B cell (primary cell): ENCODE results near the gene LRRC72. TPM values are rescaled to one million over a fixed set of nuclear protein-coding genes. Genes with fewer than 3 reads are reported as not detected.

Experiments
- ATAC-seq: fragments of 200-7000 bp; cut with Tn5 transposase; one replicate; pipeline ENCODE4 v1.10.0; 2021; ENCODE audit warnings: low read depth, mild to moderate bottlenecking, moderate number of reproducible peaks, moderate library complexity
- CTCF ChIA-PET: fragments of 350-600 bp; sonication (Branson Sonifier 250); formaldehyde crosslinking; loops from one replicate; lab custom pipeline; 2021; ENCODE audit warnings: antibody characterized with exemption, inconsistent platforms; lab: Charles Lee
- POLR2A ChIA-PET: fragments of 350-600 bp; sonication (Branson Sonifier 250); formaldehyde crosslinking; loops from one replicate; lab custom pipeline; 2021; ENCODE audit warnings: antibody characterized with exemption; lab: Charles Lee
- DNase-seq: peaks from one replicate; pipeline ENCODE4 v3.0.0; 2013
- H2AFZ ChIP-seq: 2 replicates; pipeline ENCODE4 v1.6.1; 2012; ENCODE audit warnings: mild to moderate bottlenecking, low read depth, low read length; ENCODE audit not compliant: insufficient read depth, poor library complexity, severe bottlenecking
- H3K27ac ChIP-seq, 2 donors: 1 replicate in 1 of 2; 2 replicates in 1 of 2; pipeline ENCODE4 v1.5.1; 2012 to 2013; ENCODE audit warnings: low read length in 2 of 2, mild to moderate bottlenecking in 2 of 2, moderate library complexity in 1 of 2
- H3K27me3 ChIP-seq, 4 experiments: fragments of 200-600 bp in 1 of 4; sonication (generic) in 1 of 4; replicated peaks in 1 of 4; 1 replicate in 2 of 4; 2 replicates in 2 of 4; pipeline versions ENCODE4 v1.6.1 to v1.7.0; 2013 to 2016; ENCODE audit warnings: low read length in 3 of 4, mild to moderate bottlenecking in 2 of 4, mixed read lengths in 1 of 4, moderate library complexity in 1 of 4; ENCODE audit not compliant: insufficient read depth in 4 of 4, control insufficient read depth in 3 of 4; ENCODE audit errors: control extremely low read depth in 1 of 4
- H3K36me3 ChIP-seq, 2 experiments: replicated peaks in 1 of 2; 1 replicate in 1 of 2; 2 replicates in 1 of 2; pipeline versions ENCODE4 v1.6.1 to v1.7.1; 2013; ENCODE audit warnings: low read length in 1 of 2; ENCODE audit not compliant: insufficient read depth in 2 of 2, control insufficient read depth in 1 of 2; ENCODE audit errors: control extremely low read depth in 1 of 2, extremely low read depth in 1 of 2
- H3K4me1 ChIP-seq, 2 donors: fragments of 200-600 bp in 1 of 2; sonication (generic) in 1 of 2; 1 replicate in 1 of 2; 2 replicates in 1 of 2; pipeline versions ENCODE4 v1.5.1 to v1.6.1; 2013 to 2017; ENCODE audit warnings: low read length in 2 of 2; ENCODE audit not compliant: control insufficient read depth in 2 of 2, insufficient read depth in 2 of 2
- H3K4me2 ChIP-seq: replicated peaks from 2 replicates; pipeline ENCODE3; 2012; ENCODE audit warnings: mild to moderate bottlenecking, low read depth, low read length; ENCODE audit not compliant: poor library complexity, severe bottlenecking
- H3K4me3 ChIP-seq, 5 experiments: fragments of 200-600 bp in 1 of 5; sonication (generic) in 1 of 5; 1 replicate in 3 of 5; 2 replicates in 2 of 5; pipeline versions ENCODE4 v1.5.1 to v1.7.0; 2011 to 2016; ENCODE audit warnings: low read length in 4 of 5, mild to moderate bottlenecking in 4 of 5, low read depth in 2 of 5, control low read depth in 1 of 5, moderate library complexity in 1 of 5; ENCODE audit not compliant: insufficient read depth in 1 of 5; ENCODE audit errors: control extremely low read depth in 1 of 5, extremely low read depth in 1 of 5
- H3K79me2 ChIP-seq: fragments of 200-600 bp; sonication (generic); one replicate; pipeline ENCODE4 v1.6.0; 2016; ENCODE audit warnings: low read length; ENCODE audit not compliant: control insufficient read depth, insufficient read depth
- H3K9ac ChIP-seq: fragments of 200-600 bp; sonication (generic); 2 replicates; pipeline ENCODE4 v1.6.1; 2017; ENCODE audit warnings: mild to moderate bottlenecking, low read length, moderate library complexity
- H3K9me3 ChIP-seq, 3 donors: one replicate each; pipeline versions ENCODE4 v1.6.1 to v1.7.1; 2013; ENCODE audit warnings: low read length in 2 of 3; ENCODE audit not compliant: control insufficient read depth in 2 of 3, insufficient read depth in 1 of 3; ENCODE audit errors: control extremely low read depth in 1 of 3
- H4K20me1 ChIP-seq: 2 replicates; pipeline ENCODE4 v1.6.0; 2012; ENCODE audit warnings: mild to moderate bottlenecking, low read length; ENCODE audit not compliant: insufficient read depth, control insufficient read depth, poor library complexity, severe bottlenecking
- H3K27ac Mint-ChIP-seq: one replicate; pipeline ENCODE4 v1.8.0; 2021; ENCODE audit warnings: mixed read lengths
- H3K27me3 Mint-ChIP-seq: one replicate; pipeline ENCODE4 v1.8.0; 2021; ENCODE audit warnings: mixed read lengths
- H3K4me1 Mint-ChIP-seq: one replicate; pipeline ENCODE4 v1.8.0; 2021; ENCODE audit warnings: mixed read lengths
- H3K4me3 Mint-ChIP-seq: one replicate; pipeline ENCODE4 v1.8.0; 2021; ENCODE audit warnings: mixed read lengths
- H3K9me3 Mint-ChIP-seq: one replicate; pipeline ENCODE4 v1.8.0; 2022; ENCODE audit warnings: mixed read lengths; ENCODE audit not compliant: insufficient read depth
- EZH2 ChIP-seq: IDR thresholded peaks from 2 replicates; pipeline ENCODE4 v1.6.1; 2012; ENCODE audit warnings: borderline replicate concordance, low read depth, mild to moderate bottlenecking, moderate library complexity, low read length; ENCODE audit not compliant: insufficient read depth, poor library complexity, severe bottlenecking
- WGBS: methylation state at CpG from one replicate; pipeline ENCODE4 v1.1.5; 2013; ENCODE audit warnings: missing lambda C conversion rate; ENCODE audit not compliant: insufficient coverage; 5-methylcytosine and 5-hydroxymethylcytosine counted together
- intact Hi-C: fragments of 100-400 bp; cut with micrococcal nuclease; formaldehyde crosslinking; loops from one replicate; pipeline ENCODE4 v1.10.0; 2022
- polyA plus RNA-seq: library from polyadenylated mRNA; depleted of rRNA; stranded (reverse); fragments of >200 nt; gene quantifications from 2 replicates; pipeline ENCODE4 v1.2.3, GENCODE V29; 2012
- total RNA-seq, 2 donors: library from RNA; stranded (reverse); fragments of 120-200 nt in 1 of 2; gene quantifications; 1 replicate in 1 of 2; 2 replicates in 1 of 2; pipeline versions ENCODE4 v1.2.3 to v1.2.4, GENCODE V29; 2013 to 2022
- TF ChIP-seq, protein P1 (sequence below): fragments of 200-600 bp; IDR thresholded peaks from one replicate; pipeline ENCODE4 v1.8.0; 2022; ENCODE audit warnings: antibody characterized with exemption, mild to moderate bottlenecking

Gene LRRC72
- total and polyA plus RNA-seq, 2 donors (not counting 1 experiment from before 2014, with no cell fraction given): not detected

DNA sequence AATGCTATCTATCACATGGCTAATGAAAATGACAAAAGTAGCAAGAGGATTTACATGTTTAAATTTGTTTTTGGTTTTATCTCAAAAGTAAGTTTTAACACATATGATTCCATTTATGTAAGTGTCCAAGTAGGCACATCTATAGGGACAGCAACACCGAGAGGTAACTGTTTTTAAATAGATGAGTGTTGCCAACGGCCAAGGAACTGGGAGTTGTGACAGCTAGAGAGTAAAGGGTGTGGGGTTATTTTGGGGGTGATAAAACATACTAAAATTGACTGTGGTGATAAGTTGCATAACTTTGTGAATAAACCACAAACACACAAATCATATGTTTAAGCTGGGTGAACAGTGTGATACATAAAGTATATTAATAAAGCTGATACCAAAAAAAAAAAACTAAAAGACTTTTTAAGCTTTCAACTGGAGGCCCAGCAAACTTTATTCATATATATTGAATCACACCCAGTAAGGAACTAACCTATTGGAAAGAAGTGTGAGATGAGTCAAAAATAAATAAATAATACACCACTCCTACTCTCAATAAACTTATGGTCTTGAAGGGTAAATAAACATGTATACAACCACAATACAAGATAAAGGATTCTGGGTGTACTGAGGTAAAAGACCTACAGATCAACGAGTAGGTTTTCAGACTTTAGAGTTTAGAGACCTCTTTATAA is 33.0 kb downstream of the LRRC72 start:
- Histone ChIP-seq H3K36me3 (no peaks in the 10 kb centered on the region), H3K79me2 (no peaks in the 10 kb centered on the region), H3K4me3 (no peak overlapping the region), H2AFZ (no peak overlapping the region), H3K9me3 (no peaks in the 10 kb centered on the region), H3K27ac (no peak overlapping the region), H3K4me1 (peaks cover 6 to 10% of the 10 kb centered on the region in 2 donors), H3K4me2 (no peak overlapping the region), H4K20me1 (no peaks in the 10 kb centered on the region), H3K9ac (no peak overlapping the region), H3K27me3 (no peaks in the 10 kb centered on the region)
- DNase-seq (no peak), ATAC-seq (no peak)
- CTCF ChIA-PET: no interaction called here
- POLR2A ChIA-PET: no interaction called here
- Mint-ChIP-seq H3K4me3 (no peak overlapping the region), H3K27me3 (no peaks in the 10 kb centered on the region), H3K9me3 (no peaks in the 10 kb centered on the region), H3K27ac (no peak overlapping the region), H3K4me1 (peaks cover 13% of the 10 kb centered on the region)
- intact Hi-C loops: loop anchor here (10.0 kb wide), 1 partner anchor 1235 kb away; no protein-coding TSS in a partner anchor
- no peak for TF ChIP-seq EZH2
- TF ChIP-seq, protein P1, sequence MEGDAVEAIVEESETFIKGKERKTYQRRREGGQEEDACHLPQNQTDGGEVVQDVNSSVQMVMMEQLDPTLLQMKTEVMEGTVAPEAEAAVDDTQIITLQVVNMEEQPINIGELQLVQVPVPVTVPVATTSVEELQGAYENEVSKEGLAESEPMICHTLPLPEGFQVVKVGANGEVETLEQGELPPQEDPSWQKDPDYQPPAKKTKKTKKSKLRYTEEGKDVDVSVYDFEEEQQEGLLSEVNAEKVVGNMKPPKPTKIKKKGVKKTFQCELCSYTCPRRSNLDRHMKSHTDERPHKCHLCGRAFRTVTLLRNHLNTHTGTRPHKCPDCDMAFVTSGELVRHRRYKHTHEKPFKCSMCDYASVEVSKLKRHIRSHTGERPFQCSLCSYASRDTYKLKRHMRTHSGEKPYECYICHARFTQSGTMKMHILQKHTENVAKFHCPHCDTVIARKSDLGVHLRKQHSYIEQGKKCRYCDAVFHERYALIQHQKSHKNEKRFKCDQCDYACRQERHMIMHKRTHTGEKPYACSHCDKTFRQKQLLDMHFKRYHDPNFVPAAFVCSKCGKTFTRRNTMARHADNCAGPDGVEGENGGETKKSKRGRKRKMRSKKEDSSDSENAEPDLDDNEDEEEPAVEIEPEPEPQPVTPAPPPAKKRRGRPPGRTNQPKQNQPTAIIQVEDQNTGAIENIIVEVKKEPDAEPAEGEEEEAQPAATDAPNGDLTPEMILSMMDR: no peak
- no CpG with 5 or more reads among the region's 3 CpGs for WGBS

- ATAC-seq (no peak), DNase-seq (no peak)
- Mint-ChIP-seq H3K27ac (no peak overlapping the region), H3K27me3 (no peaks in the 10 kb centered on the region), H3K9me3 (no peaks in the 10 kb centered on the region), H3K4me3 (no peak overlapping the region), H3K4me1 (peaks cover 16% of the 10 kb centered on the region)
- H3K27ac ChIP-seq: no peak overlapping the region
- POLR2A ChIA-PET: no interaction called here
- CTCF ChIA-PET: interaction anchor here (0.9 kb wide), 1 partner anchor 130 kb away, joined by 3 read pairs; no protein-coding TSS in a partner anchor
- H3K27me3 ChIP-seq: no peaks in the 10 kb centered on the region
- no peaks in the 10 kb centered on the region for H3K79me2 ChIP-seq
- no peak overlapping the region for H3K4me3 ChIP-seq
- H3K9me3 ChIP-seq: no peaks in the 10 kb centered on the region
- peaks cover 8 to 10% of the 10 kb centered on the region in 2 donors for H3K4me1 ChIP-seq
- H3K36me3 ChIP-seq: no peaks in the 10 kb centered on the region
- H3K9ac ChIP-seq: no peak overlapping the region
- intact Hi-C loops: loop anchor here (10.0 kb wide), 1 partner anchor 1237 kb away; no protein-coding TSS in a partner anchor
- H4K20me1 ChIP-seq: no peaks in the 10 kb centered on the region
- H2AFZ ChIP-seq: peak overlapping the region; percentile 68
- 100% methylated on average over 3 of the region's 3 CpGs for WGBS
- TF ChIP-seq, protein P1: no peak
- TF ChIP-seq EZH2: no peak
- H3K4me2 ChIP-seq: no peak overlapping the region
Measured at GRCh38 chr7:16561943-16562342, 35.3 kb downstream of the LRRC72 start.
